A172 (cell line): Measurements from ENCODE around the gene INSIG2. TPM values are rescaled to one million over a fixed set of nuclear protein-coding genes. Genes with fewer than 3 reads are reported as not detected.

Source experiments
- DNase-seq: peaks from one replicate; pipeline ENCODE4 v3.0.0-alpha.2; 2015; ENCODE audit warnings: low spot score
- total RNA-seq: library from RNA; depleted of rRNA; stranded (reverse); fragments of >200 nt; shearing (Covaris generic); gene quantifications from 2 replicates; pipeline ENCODE4 v1.2.3, GENCODE V29; 2014; rRNA removed

INSIG2 gene
- total RNA-seq: 9.3 and 11.8 TPM in 2 replicates

DNA sequence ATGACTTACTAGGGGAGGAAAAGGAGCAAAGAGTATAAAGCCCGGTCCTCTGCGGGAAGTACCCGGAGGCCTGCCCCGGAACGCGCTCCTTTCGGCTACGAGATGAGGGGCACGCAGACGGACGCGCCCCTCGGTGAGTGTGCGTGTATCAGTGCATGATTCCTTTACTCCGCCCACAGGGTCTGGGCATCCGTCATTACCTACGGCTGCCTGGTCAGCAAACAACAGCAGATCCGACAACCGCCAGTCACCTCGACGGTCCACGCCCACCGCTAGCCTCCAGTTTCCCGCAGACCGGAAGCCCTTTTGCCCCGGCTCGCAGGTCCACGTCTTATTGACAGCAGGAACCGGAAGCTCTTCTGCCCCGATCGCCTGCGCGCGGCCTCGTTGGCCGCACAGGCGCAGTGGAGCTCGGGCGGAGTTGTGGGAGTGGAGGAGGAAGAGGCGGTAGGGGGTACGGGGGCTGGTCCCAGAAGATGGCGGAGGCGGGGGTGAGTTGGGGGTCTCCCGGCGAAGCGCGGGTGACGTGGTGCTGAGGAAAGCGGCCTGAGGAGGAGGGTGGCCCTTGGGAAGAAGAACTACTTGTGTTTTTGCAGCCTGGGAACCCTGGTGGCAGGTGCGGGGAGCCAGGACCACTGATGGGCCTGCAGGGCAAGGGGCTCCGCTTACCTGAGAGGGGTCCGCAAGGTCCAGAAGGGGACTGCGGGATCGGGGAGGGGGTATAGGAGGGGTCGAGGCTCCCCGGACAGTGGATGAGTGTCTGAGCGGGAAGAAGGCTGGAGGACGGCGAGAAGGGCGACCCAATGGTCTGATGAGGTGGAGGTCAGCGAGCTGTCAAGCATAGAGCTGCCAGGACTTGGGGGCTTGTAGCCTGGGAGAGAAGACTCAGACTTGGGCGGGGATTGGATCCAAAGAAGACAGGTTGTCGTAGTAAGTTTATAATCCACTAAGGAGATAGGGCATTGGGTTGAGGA is at the start of gene INSIG2:
Gene INSIG2 (plus strand): TSS at position 421 of the 974 bp plus-strand sequence. CDS start 8,086 bp downstream, outside the sequence.
- peak; percentile 97 for DNase-seq

DNA sequence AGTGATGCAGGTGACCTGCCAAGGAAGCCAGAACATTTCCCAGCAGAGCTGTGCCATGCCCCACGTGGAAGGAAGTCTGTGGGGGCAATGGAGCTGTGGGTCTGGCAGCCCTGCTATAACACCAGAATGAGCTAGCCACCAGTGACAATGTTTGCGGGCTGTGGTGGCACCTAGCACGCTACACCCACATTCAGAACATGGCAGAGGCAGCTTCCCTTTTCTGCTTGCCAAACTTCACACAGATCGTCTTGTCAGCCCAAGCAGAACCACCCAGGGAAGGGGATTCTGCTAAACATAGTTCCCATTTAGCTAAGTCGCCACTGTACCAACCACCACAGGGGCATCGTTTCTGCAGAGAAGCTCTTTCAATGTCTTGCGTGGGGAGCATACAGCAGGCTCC is 47.4 kb upstream of the INSIG2 start:
- no peak for DNase-seq

DNA sequence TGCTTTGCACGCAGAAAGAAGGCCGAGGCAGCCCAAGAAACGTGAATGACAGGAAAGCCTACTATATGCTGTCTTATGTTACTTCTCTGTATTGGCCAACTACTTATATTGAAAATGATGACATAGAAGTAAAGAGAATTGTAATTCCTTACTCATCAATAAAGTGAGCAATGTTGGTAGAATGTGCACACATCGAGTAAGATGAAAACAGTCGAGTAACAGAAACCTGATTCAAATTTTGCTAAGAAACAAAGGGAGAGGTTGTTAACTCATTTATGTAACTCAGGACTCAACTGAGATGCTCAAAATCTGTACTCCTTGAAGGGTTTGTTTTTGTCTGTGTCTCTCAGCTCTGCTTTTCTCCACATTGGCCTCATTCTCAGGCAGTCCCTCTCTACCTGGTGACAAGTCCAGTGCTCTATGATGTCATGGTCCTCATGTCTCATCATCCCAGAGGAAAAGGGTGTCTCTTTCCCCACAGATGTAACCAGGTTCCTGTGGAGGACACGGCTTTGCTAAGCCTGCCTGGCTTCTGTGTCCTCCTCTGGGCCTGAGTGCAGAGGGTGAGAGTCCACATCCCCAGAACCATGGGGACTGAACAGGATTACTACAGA is 44.1 kb upstream of the INSIG2 start:
- DNase-seq: no peak

DNA sequence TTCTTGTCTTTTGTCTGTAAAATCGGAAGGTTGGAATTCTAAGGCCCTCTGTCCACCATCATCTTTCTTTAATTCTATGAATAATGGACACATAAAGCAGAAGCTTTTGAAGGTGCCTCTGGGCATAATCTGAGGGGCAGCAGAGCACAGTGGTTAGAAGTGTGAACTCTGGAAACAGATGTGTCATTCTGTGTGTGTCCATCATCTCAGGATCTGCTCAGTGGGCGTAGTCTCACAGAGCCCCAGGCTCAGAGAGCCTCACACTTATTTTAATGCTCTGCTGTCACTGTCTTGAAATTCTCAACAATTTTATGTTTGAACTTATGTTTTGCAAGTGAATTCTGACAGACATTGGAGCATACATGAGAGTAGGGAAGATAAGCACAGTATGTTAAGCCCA is 43.4 kb upstream of the INSIG2 start:
- no peak for DNase-seq

DNA sequence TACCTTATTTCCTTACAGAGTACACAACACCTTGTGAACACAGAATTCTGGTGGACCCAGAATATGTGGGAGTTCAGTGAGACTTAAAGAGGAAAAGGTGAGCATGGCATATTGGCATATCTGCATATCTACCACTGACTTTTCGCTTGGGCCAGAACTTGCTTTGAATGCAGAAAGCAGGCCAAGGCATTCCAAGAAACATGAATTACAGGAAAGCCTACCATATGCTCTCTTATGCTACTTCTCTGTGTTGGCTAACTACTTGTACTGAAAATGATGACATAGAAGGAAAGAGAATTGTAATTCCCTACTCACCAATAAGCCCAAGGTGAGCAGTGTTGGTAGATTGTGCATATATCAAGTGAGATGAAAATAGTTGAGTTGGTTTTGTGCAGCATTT is 43.0 kb upstream of the INSIG2 start:
- no peak for DNase-seq

DNA sequence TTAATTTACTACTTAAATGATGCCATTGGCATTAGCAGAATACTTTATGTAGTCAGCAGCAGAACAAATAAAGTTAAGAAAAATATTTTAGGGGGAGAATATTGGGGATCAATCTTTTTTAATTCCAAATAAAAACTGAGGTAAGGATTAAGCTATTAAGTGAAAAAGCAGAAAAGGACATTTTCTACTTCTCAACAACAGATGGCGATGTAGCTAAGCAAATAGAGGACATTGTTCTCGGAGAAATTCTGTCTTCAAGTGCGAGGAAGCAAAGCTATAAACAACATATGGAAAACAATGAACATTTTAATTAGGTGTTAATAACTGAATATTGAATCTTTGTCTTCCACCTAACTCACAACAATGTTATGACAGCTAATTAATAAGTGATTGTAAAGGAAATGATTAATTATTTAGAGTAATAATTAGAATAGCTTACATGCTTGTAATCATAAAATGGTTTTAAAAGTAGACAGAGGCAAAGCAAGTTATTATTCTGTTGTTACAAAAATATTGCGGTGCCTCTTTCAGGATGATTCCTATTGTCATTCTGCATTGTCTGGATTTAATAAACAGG is 41.5 kb upstream of the INSIG2 start:
- peak; percentile 46 for DNase-seq

DNA sequence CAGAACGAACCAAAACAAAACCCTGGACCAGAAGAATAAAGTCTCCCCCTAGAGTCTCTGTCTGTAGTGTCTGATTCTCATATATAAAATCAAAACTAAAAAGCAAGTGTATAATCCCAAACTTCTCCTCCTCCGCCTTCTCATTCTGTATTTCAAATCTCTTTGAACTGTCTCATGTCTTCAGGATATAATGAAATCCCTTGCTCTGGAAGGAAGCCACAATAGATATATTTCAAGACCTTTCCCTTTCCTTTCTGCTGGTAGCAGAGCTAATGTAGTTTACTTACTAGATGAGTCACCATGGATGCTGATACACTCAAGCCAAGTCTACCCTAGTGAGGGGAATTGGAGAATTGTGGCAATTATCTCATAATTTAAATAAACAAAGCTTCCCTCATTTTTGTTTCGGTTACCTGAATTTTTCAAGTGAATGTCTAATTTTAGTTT is 40.9 kb upstream of the INSIG2 start:
- DNase-seq: peak; percentile 70

DNA sequence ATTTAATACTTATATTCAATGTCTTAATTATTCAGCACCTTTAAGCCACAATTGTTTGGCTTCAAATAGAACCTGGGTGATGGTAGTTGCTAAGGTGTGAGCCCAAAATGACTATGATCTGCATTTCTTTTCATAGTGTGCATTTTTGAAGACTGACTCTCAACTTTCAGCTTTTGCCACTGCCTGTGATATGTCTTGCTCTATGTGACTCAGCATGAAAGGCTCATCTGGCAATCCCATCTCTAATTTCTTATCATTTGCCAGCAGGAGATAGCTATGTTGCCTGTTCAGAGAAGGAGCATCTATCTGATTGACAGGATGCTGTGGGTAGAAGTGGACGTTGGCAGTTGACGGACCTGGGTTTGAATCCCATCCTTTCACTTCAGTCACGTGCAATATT is 39.9 kb upstream of the INSIG2 start:
- DNase-seq: peak; percentile 42

DNA sequence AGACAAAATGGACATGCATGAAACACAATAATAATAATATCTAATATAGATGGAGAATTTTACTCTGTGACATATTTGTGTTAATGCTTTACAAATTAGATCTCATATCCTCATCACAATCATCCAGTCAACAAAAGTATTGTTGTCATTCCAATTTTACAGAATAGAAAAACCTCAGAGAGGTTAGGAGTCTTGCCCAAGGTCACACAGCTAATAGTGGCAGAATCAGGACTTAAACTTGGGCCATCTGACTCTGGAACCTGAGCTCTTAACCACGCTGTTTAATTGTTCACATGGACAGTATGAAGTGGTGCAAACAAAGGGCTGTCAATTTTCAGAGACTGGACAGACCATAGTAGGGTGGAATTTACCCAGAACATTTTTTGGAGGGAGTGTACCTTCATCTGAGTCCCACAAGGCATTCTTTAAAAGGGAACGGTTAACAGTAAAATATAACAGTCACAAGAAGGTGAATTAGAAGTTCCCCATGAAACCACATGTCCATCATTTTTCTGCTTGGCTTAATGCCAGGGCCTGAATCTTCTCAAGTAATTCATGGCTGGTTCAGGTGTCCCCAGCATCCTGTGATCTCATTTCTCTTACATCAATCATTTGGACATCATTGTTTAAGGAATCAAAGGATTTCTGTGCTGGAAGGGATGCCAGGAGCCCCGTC is 39.0 kb upstream of the INSIG2 start:
- DNase-seq: peak; percentile 70

DNA sequence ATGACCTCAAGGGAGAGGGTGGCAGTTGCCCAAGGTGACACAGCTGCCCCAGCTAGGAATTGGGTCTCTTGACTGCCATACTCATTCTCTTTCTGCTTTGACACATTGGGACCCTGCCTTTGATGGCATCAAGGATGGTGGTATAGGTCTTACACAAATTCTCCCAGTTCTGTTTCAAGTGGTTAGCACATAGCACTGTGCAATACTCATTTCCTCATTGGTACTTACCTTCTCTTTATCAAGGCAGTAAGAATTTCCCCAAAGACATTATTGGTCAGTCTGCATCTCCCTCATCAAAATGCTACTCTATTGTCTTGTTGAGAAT is 38.5 kb upstream of the INSIG2 start:
- no peak for DNase-seq

DNA sequence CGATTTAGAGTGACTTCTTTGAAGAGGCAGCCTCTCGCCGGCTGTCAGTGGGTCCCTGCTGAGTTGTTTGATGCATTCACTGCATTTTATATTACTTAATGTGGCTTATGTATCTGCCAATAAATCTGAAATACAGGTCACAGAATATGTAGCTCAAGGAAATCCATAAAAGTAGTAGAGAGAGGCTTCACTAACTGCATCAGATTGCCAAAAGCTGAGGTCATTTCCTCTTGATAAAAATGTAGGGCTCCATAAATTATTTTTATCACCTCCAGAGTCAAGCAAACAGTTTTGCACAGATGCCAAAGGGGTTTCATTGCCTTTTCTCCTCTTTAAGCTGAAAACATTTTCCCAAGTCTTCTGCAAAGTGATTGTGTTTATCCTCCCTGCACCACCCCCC is 37.9 kb upstream of the INSIG2 start:
- DNase-seq: peak; percentile 85

DNA sequence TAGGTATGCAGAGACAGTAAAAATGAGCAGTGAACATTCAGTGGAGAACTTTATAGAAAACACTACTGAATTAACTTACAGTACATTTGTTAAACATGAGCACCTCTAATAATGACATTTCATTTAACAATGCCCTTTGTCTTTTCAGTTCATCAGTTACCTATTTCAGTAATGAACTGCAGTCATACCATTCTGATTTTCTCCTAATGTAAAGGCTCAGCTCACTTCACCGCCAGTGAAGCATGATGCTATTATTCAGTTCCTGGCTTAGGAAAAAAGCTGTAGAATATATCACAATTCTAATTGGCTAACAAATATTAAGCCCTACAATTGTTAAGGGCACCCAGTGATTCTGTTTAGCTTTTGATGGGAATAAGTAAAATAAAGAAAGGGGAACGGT is 37.3 kb upstream of the INSIG2 start:
- no peak for DNase-seq

DNA sequence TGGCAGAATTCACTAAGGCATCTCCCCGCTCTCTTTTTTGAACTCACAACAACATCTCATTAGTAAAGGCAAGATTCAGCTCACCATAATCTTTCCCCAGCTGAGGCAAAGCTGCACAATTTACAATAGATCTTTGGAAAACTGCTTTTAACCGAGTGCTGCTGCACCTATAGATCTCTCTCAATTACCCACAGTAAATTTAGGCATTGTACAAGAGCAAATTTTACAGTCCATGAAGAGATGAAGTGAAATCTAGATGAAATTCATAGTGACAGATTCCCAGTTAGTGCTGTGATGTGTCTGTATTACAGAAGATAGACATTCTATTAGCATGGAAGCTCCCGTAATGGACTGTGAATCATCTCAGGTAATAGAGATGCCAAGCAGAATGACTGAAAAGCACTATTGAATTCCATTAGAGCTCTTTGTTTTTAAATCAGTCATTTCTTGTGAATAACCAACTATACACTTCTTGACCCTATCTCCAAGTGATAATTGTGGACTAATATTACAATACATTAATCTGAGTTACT is 36.4 kb upstream of the INSIG2 start:
- no peak for DNase-seq

DNA sequence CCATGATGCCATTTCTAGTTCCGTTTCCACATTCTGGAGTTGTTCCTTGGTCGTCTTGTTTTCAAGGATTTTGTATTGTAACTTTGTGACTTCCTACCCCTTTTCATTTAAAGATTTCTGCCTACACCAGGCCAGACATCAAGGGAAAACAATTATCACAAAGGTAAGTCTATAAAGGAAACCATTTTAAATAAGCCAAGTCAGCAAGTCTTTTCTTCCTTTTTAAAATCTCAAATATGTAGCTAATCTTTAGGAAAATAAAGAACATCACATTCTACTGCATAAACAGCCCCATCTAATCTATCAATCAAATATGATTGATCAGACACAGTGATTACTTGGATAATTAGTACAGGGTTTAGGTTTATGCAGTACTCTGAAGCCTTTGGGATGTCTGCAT is 35.8 kb upstream of the INSIG2 start:
- no peak for DNase-seq

DNA sequence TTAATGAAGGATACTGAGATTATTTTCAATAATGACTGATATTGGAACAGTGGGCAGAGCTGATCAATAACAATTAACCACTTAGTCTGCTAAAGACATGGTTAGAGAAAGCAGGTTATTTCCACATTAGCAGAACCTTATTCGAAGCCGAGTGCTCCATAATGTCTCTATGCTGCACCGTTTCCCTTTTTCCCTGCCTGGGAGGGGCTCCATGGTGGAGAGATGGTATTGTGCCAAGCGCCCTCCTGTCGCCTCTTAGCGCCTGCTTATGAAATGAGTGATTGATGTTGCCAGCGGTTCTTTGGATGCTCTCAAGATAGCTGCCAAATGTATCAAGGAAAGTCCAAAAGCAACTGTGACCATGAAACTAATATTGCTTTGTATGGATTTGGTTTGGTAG is 34.6 kb upstream of the INSIG2 start:
- no peak for DNase-seq

DNA sequence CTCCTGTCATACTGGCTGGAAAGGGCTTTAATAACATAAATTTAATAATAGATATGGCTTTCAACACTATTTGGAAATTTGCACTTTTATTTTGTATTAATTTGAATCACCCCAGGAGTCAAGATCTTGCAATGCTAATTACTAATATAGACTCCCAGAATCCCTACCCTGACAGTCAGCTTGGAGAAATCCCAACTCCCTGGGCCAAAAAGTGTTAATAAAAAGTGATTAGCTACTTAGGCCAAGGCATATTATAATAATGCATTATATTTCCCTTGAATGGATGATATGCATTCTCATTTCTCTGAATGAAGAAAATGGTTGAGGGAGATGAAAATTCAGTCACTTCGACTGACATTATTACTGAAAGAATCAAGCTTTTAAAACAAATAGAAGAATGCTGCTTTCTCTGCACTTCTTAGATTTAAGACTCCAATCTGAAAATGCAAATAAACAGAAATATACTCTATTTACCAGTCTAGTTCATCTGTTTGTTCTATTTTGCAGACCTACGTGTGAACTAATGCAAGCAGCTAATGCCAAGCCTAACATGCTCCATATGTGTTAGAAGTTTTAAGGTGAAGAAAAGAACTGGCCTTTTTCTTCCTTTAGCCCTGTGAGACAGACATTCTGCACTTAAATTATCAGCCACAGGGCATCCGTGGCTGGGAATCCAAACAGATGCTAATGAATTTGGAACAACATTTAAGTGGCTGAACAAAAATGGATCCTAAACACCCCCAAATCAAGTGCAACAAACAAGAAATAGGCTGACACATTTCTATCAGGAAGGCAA is 33.9 kb upstream of the INSIG2 start:
- DNase-seq: no peak

DNA sequence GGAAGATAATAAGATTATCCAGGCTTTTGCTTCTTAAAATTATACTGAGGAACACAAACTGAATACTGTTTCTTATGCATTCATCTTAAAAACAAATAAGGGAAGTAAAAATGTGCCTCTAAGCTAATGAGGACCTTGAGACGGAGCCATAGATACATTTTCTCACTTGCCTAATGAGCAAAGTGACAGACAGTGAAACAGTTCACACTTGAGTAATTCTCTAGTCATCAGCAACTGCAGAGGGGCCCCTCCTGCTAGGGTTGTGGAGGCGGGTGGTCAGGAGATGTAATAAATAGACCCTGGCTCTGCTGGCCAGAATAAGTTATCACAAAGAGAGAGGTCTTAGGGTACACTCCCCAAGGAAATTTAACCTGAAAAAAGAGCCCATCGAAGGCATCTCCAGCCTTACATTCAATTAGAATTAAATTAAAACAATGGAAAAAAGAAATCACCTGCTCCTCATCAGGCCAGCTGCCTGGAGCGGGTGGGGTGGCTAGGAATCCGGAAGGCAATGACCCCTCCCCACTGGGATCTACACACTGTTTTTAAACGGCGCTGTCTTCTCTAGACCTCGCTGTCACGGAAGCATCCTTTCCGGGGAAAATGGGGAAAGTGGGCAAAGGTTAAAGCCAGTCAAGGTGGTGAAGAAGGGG is 32.6 kb upstream of the INSIG2 start:
- no peak for DNase-seq

DNA sequence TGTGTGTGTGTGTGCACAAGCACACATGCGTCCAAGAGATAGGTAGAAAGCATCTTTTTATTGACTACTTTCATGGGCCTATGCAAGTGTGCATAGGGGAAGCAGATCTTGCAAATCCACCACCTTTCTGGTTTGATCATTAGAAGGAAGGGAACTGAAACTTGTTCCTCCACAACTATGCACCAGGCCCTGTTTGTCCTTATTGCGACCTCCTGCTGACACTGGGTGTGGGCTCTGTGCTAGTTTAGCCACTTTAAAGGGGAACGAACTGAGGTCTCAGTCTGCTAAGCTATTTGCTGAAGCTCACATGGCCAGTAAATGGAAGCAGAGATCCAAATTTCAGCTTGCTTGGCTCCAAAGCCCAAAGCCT is 32.1 kb upstream of the INSIG2 start:
- no peak for DNase-seq

DNA sequence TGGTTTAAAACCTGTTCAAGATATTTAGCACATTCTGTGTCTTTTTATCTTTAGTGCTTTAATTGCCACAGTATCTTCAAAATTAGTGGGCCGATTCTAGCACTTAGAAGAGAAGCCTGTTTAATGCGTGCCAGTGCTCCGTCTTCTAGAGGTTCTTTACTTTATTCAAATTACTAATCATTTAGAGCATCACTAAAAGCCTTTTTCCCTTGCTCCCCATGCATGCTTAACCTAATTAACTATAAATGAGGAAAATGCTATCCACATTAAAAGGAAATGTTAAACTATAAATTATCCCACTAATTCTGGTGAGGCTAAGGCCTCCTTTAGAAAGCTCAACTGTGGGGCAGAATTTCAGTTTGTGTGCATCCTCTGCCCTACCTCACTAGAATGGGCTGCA is 31.5 kb upstream of the INSIG2 start:
- no peak for DNase-seq

DNA sequence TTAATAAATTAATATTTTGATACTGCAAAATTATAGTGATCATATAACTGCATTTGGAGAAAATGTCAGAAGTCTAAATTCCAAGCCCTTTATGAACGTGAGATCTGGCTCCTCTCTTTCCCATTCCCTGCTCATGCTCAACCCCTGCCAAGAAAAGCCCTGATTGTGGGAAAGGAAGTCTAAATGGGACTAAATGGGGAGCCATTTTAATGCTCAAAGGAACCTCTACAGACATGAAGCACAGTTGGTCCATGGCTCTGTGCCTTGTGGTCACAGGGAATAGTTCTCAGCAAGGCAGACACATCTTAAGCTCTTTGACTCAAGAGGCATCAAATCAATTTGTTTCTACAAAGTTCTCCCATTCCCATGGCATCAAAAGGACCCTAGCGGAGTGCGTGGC is 29.3 kb upstream of the INSIG2 start:
- no peak for DNase-seq
